H9 (cell line): ENCODE measurements around the gene ECI2. TPM values are rescaled to one million over a fixed set of nuclear protein-coding genes. Genes with fewer than 3 reads are reported as not detected.

Experiments
- DNase-seq: peaks from one replicate; pipeline ENCODE4 v3.0.0-alpha.2; 2017
- H2AFZ ChIP-seq: one replicate; pipeline ENCODE4 v1.6.1; 2013; ENCODE audit warnings: mild to moderate bottlenecking, low read length, control low read depth, moderate library complexity
- H2AK5ac ChIP-seq: 2 replicates; pipeline ENCODE4 v1.6.1; 2013; ENCODE audit warnings: low read length, control low read depth, mixed read lengths; ENCODE audit not compliant: insufficient read length
- H2BK120ac ChIP-seq: one replicate; pipeline ENCODE4 v1.6.1; 2013; ENCODE audit warnings: low read depth, mild to moderate bottlenecking, low read length, control low read depth, inconsistent platforms; ENCODE audit not compliant: poor library complexity, severe bottlenecking
- H2BK12ac ChIP-seq: 2 replicates; pipeline ENCODE4 v1.6.1; 2013; ENCODE audit warnings: low read length, control low read depth, mixed read lengths, low read depth; ENCODE audit not compliant: insufficient read length
- H2BK15ac ChIP-seq: 2 replicates; pipeline ENCODE4 v1.6.1; 2013; ENCODE audit warnings: low read depth, low read length, control low read depth
- H2BK20ac ChIP-seq: one replicate; pipeline ENCODE4 v1.6.1; 2013; ENCODE audit warnings: low read depth, mild to moderate bottlenecking, low read length, control low read depth, inconsistent platforms; ENCODE audit not compliant: poor library complexity, severe bottlenecking
- H2BK5ac ChIP-seq: 2 replicates; pipeline ENCODE4 v1.6.1; 2013; ENCODE audit warnings: low read length, control low read depth, mixed read lengths; ENCODE audit not compliant: insufficient read length
- H3K14ac ChIP-seq: 2 replicates; pipeline ENCODE4 v1.6.1; 2013; ENCODE audit warnings: low read length, control low read depth; ENCODE audit not compliant: insufficient read depth
- H3K18ac ChIP-seq: 2 replicates; pipeline ENCODE4 v1.6.1; 2013; ENCODE audit warnings: low read depth, mild to moderate bottlenecking, mixed read lengths, low read length, control low read depth; ENCODE audit not compliant: insufficient read length
- H3K23ac ChIP-seq: 2 replicates; pipeline ENCODE4 v1.6.1; 2013; ENCODE audit warnings: low read length, control low read depth, mixed read lengths, low read depth; ENCODE audit not compliant: insufficient read length
- H3K23me2 ChIP-seq: 2 replicates; pipeline ENCODE4 v1.6.1; 2013; ENCODE audit warnings: low read depth, mild to moderate bottlenecking, mixed read lengths, low read length, control low read depth; ENCODE audit not compliant: insufficient read length, poor library complexity, severe bottlenecking
- H3K27ac ChIP-seq: 2 replicates; pipeline ENCODE4 v1.5.1; 2013; ENCODE audit warnings: low read length, control low read depth, mixed read lengths, low read depth; ENCODE audit not compliant: insufficient read length
- H3K27me3 ChIP-seq: 2 replicates; pipeline ENCODE4 v1.6.1; 2013; ENCODE audit warnings: low read length, control low read depth, inconsistent platforms; ENCODE audit not compliant: insufficient read depth
- H3K4ac ChIP-seq: 2 replicates; pipeline ENCODE4 v1.6.1; 2013; ENCODE audit warnings: low read depth, mild to moderate bottlenecking, control low read depth, inconsistent platforms, low read length, moderate library complexity
- H3K4me1 ChIP-seq: 2 replicates; pipeline ENCODE4 v1.6.1; 2013; ENCODE audit warnings: low read length, control low read depth, inconsistent platforms; ENCODE audit not compliant: insufficient read depth
- H3K4me2 ChIP-seq: 2 replicates; pipeline ENCODE4 v1.6.1; 2013; ENCODE audit warnings: low read length, control low read depth, mixed read lengths; ENCODE audit not compliant: insufficient read length, insufficient read depth
- H3K56ac ChIP-seq: 2 replicates; pipeline ENCODE4 v1.6.1; 2013; ENCODE audit warnings: low read depth, mild to moderate bottlenecking, mixed read lengths, low read length, control low read depth; ENCODE audit not compliant: insufficient read length
- H3K79me1 ChIP-seq: 2 replicates; pipeline ENCODE4 v1.6.1; 2013; ENCODE audit warnings: low read depth, mild to moderate bottlenecking, moderate library complexity, low read length, control low read depth, inconsistent platforms; ENCODE audit not compliant: insufficient read depth, poor library complexity, severe bottlenecking
- H3K79me2 ChIP-seq: 2 replicates; pipeline ENCODE4 v1.6.1; 2013; ENCODE audit warnings: low read length, control low read depth, inconsistent platforms; ENCODE audit not compliant: insufficient read depth
- H3K9ac ChIP-seq: 2 replicates; pipeline ENCODE4 v1.6.1; 2013; ENCODE audit warnings: low read length, control low read depth, mixed read lengths; ENCODE audit not compliant: insufficient read length; ENCODE audit errors: extremely low read depth
- H3K9me3 ChIP-seq: one replicate; pipeline ENCODE4 v1.6.1; 2013; ENCODE audit warnings: low read depth, low read length, inconsistent platforms; ENCODE audit not compliant: control insufficient read depth
- H3T11ph ChIP-seq: one replicate; pipeline ENCODE4 v1.6.1; 2013; ENCODE audit warnings: mild to moderate bottlenecking, low read length, control low read depth, inconsistent platforms
- H4K20me1 ChIP-seq: one replicate; pipeline ENCODE4 v1.6.1; 2013; ENCODE audit not compliant: control insufficient read depth, insufficient read length, insufficient read depth
- H4K5ac ChIP-seq: 2 replicates; pipeline ENCODE4 v1.6.1; 2013; ENCODE audit warnings: low read depth, mild to moderate bottlenecking, mixed read lengths, low read length, control low read depth; ENCODE audit not compliant: insufficient read length
- H4K8ac ChIP-seq: replicated peaks from 2 replicates; pipeline ENCODE4 v1.6.1; 2013; ENCODE audit warnings: low read length, control low read depth, mixed read lengths, low read depth; ENCODE audit not compliant: insufficient read length
- H4K91ac ChIP-seq: 2 replicates; pipeline ENCODE4 v1.6.1; 2013; ENCODE audit warnings: low read depth, mild to moderate bottlenecking, moderate library complexity, mixed read lengths, low read length, control low read depth; ENCODE audit not compliant: insufficient read length
- H3K27ac Mint-ChIP-seq, 3 experiments: 2 replicates in 2 of 3; 3 replicates in 1 of 3; pipeline ENCODE4 v1.8.0; 2020 to 2021; ENCODE audit warnings: mixed read lengths in 3 of 3, mild to moderate bottlenecking in 1 of 3, moderate library complexity in 1 of 3
- H3K27me3 Mint-ChIP-seq: 2 replicates; pipeline ENCODE4 v1.8.0; 2021; ENCODE audit warnings: low read depth, mild to moderate bottlenecking, moderate library complexity, mixed read lengths
- H3K36me3 Mint-ChIP-seq, 3 experiments: 2 replicates in 2 of 3; 3 replicates in 1 of 3; pipeline ENCODE4 v1.8.0; 2020 to 2021; ENCODE audit warnings: low read depth in 3 of 3, mixed read lengths in 3 of 3; ENCODE audit not compliant: insufficient read depth in 1 of 3
- H3K4me1 Mint-ChIP-seq, 2 experiments: 2 replicates each; pipeline ENCODE4 v1.8.0; 2020; ENCODE audit warnings: mixed read lengths in 2 of 2
- H3K4me3 Mint-ChIP-seq, 2 experiments: 2 replicates in 1 of 2; 3 replicates in 1 of 2; pipeline ENCODE4 v1.8.0; 2020 to 2021; ENCODE audit warnings: mild to moderate bottlenecking in 2 of 2, mixed read lengths in 2 of 2, moderate library complexity in 1 of 2
- H3K9me3 Mint-ChIP-seq, 2 experiments: 2 replicates in 1 of 2; 3 replicates in 1 of 2; pipeline ENCODE4 v1.8.0; 2020; ENCODE audit warnings: mild to moderate bottlenecking in 2 of 2, mixed read lengths in 2 of 2, moderate library complexity in 1 of 2
- total RNA-seq: library from RNA; stranded (reverse); gene quantifications from 2 replicates; pipeline ENCODE4 v1.2.1, GENCODE V29; 2021
- TF ChIP-seq, protein P1 (sequence below): fragments of 200-600 bp; sonication (generic); conservative IDR thresholded peaks from 3 replicates; pipeline ENCODE4 v1.8.0; 2021; ENCODE audit warnings: antibody characterized with exemption, mild to moderate bottlenecking

The ECI2 gene
- total RNA-seq, 1 experiment from 2014 or later, result 67.5 TPM

GRCh38 chr6:4113649-4114048 lies 21.7 kb downstream of the ECI2 start:
- H4K5ac ChIP-seq, result no peak overlapping the region
- H3K36me3 Mint-ChIP-seq, result peaks cover 20 to 33% (median 23%) of the 10 kb centered on the region in 3 experiments; a peak in 6 of 7 replicates
- no peak overlapping the region for H3K4ac ChIP-seq
- no peaks in the 10 kb centered on the region for H3K79me1 ChIP-seq
- H3K9ac ChIP-seq, result no peak overlapping the region
- no peaks in the 10 kb centered on the region for H3K4me1 Mint-ChIP-seq
- no peaks in the 10 kb centered on the region for H4K20me1 ChIP-seq
- H2AK5ac ChIP-seq, result no peak overlapping the region
- H4K8ac ChIP-seq, result no peak overlapping the region
- no peak overlapping the region for H3K4me3 Mint-ChIP-seq
- H3K9me3 ChIP-seq, result no peaks in the 10 kb centered on the region
- no peaks in the 10 kb centered on the region for H3K4me1 ChIP-seq
- no peak overlapping the region for H3K56ac ChIP-seq
- H3K79me2 ChIP-seq, result no peaks in the 10 kb centered on the region
- no peak overlapping the region for H3K18ac ChIP-seq
- H3K27me3 ChIP-seq, result no peaks in the 10 kb centered on the region
- H3T11ph ChIP-seq, result no peak overlapping the region
- H2BK20ac ChIP-seq, result no peak overlapping the region
- H3K14ac ChIP-seq, result no peak overlapping the region
- H3K9me3 Mint-ChIP-seq, result peaks cover 8% of the 10 kb centered on the region in 2 experiments; a peak in 3 of 5 replicates
- no peak overlapping the region for H3K4me2 ChIP-seq
- no peak overlapping the region for H3K27ac Mint-ChIP-seq
- no peak overlapping the region for H2BK15ac ChIP-seq
- no peak overlapping the region for H3K23ac ChIP-seq
- no peaks in the 10 kb centered on the region for H3K27me3 Mint-ChIP-seq
- DNase-seq, result no peak
- H4K91ac ChIP-seq, result no peak overlapping the region
- no peak overlapping the region for H3K27ac ChIP-seq
- no peaks in the 10 kb centered on the region for H3K23me2 ChIP-seq
- H2BK12ac ChIP-seq, result no peak overlapping the region
- no peak overlapping the region for H2AFZ ChIP-seq
- H2BK5ac ChIP-seq, result no peak overlapping the region
- TF ChIP-seq, protein P1, sequence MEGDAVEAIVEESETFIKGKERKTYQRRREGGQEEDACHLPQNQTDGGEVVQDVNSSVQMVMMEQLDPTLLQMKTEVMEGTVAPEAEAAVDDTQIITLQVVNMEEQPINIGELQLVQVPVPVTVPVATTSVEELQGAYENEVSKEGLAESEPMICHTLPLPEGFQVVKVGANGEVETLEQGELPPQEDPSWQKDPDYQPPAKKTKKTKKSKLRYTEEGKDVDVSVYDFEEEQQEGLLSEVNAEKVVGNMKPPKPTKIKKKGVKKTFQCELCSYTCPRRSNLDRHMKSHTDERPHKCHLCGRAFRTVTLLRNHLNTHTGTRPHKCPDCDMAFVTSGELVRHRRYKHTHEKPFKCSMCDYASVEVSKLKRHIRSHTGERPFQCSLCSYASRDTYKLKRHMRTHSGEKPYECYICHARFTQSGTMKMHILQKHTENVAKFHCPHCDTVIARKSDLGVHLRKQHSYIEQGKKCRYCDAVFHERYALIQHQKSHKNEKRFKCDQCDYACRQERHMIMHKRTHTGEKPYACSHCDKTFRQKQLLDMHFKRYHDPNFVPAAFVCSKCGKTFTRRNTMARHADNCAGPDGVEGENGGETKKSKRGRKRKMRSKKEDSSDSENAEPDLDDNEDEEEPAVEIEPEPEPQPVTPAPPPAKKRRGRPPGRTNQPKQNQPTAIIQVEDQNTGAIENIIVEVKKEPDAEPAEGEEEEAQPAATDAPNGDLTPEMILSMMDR, result no peak
- no peak overlapping the region for H2BK120ac ChIP-seq
